Activated CD4-positive, alpha-beta memory T cell treated with anti-CD3 and anti-CD28 coated beads for 36 hours (primary cell): ENCODE data around the gene TAF1C. TPM values are rescaled to one million over a fixed set of nuclear protein-coding genes. Genes with fewer than 3 reads are reported as not detected.

Experiments
- CTCF ChIA-PET: fragments of 350-600 bp; sonication (Branson Sonifier 250); formaldehyde crosslinking; loops from one replicate; lab custom pipeline; 2021; ENCODE audit warnings: antibody characterized with exemption, inconsistent platforms; lab: Charles Lee
- POLR2A ChIA-PET: fragments of 350-600 bp; sonication (Branson Sonifier 250); formaldehyde crosslinking; loops from one replicate; lab custom pipeline; 2021; ENCODE audit warnings: antibody characterized with exemption; lab: Charles Lee
- DNase-seq: peaks from one replicate; pipeline ENCODE4 v3.0.0-alpha.2; 2020
- H3K27ac Mint-ChIP-seq: one replicate; pipeline ENCODE4 v1.8.0; 2021; ENCODE audit warnings: mixed read lengths
- H3K27me3 Mint-ChIP-seq: one replicate; pipeline ENCODE4 v1.8.0; 2021; ENCODE audit warnings: mixed read lengths
- H3K36me3 Mint-ChIP-seq: one replicate; pipeline ENCODE4 v1.8.0; 2021; ENCODE audit warnings: mixed read lengths
- H3K4me1 Mint-ChIP-seq: one replicate; pipeline ENCODE4 v1.8.0; 2021; ENCODE audit warnings: low read depth, mixed read lengths
- H3K4me3 Mint-ChIP-seq: one replicate; pipeline ENCODE4 v1.8.0; 2021; ENCODE audit warnings: mild to moderate bottlenecking, mixed read lengths
- H3K9me3 Mint-ChIP-seq: one replicate; pipeline ENCODE4 v1.8.0; 2021; ENCODE audit warnings: mixed read lengths
- intact Hi-C: fragments of 100-400 bp; cut with micrococcal nuclease; formaldehyde crosslinking; loops from one replicate; pipeline ENCODE4 v1.15.1; 2023
- total RNA-seq, 2 experiments: library from RNA; stranded (reverse); gene quantifications; one replicate each; pipeline ENCODE4 v1.2.3, GENCODE V29; 2021

Gene TAF1C
- total RNA-seq, 2 experiments from 2014 or later: 44.7 to 48.1 TPM

GRCh38 chr16:84194018-84194417 lies 7.2 kb upstream of the TAF1C start:
- Mint-ChIP-seq H3K27me3 (no peaks in the 10 kb centered on the region), H3K27ac (no peak overlapping the region), H3K36me3 (no peaks in the 10 kb centered on the region), H3K4me1 (peaks cover 16% of the 10 kb centered on the region), H3K9me3 (no peaks in the 10 kb centered on the region), H3K4me3 (no peak overlapping the region)
- intact Hi-C loops: no loop called here
- CTCF ChIA-PET: no interaction called here
- DNase-seq: peak; percentile 21
- POLR2A ChIA-PET: interaction anchor here (0.5 kb wide), 1 partner anchor 178 kb away, joined by 3 read pairs; no protein-coding TSS in a partner anchor

- intact Hi-C loops: no loop called here
- no peaks in the 10 kb centered on the region for H3K36me3 Mint-ChIP-seq
- H3K4me3 Mint-ChIP-seq: no peak overlapping the region
- DNase-seq: peak; percentile 36
- H3K27ac Mint-ChIP-seq: no peak overlapping the region
- ChIA-PET CTCF (no interaction called here), POLR2A (no interaction called here)
- H3K27me3 Mint-ChIP-seq: no peaks in the 10 kb centered on the region
- H3K4me1 Mint-ChIP-seq: peaks cover 16% of the 10 kb centered on the region
- no peaks in the 10 kb centered on the region for H3K9me3 Mint-ChIP-seq
Measured at GRCh38 chr16:84193480-84193879, 6.6 kb upstream of the TAF1C start.

- CTCF ChIA-PET: no interaction called here
- Mint-ChIP-seq H3K4me3 (no peak overlapping the region), H3K4me1 (peaks cover 18% of the 10 kb centered on the region), H3K27me3 (no peaks in the 10 kb centered on the region), H3K9me3 (no peaks in the 10 kb centered on the region), H3K27ac (no peak overlapping the region), H3K36me3 (peaks cover 3% of the 10 kb centered on the region)
- no peak for DNase-seq
- POLR2A ChIA-PET: no interaction called here
- intact Hi-C loops: no loop called here
Measured at GRCh38 chr16:84191466-84191865, 4.6 kb upstream of the TAF1C start.

DNA sequence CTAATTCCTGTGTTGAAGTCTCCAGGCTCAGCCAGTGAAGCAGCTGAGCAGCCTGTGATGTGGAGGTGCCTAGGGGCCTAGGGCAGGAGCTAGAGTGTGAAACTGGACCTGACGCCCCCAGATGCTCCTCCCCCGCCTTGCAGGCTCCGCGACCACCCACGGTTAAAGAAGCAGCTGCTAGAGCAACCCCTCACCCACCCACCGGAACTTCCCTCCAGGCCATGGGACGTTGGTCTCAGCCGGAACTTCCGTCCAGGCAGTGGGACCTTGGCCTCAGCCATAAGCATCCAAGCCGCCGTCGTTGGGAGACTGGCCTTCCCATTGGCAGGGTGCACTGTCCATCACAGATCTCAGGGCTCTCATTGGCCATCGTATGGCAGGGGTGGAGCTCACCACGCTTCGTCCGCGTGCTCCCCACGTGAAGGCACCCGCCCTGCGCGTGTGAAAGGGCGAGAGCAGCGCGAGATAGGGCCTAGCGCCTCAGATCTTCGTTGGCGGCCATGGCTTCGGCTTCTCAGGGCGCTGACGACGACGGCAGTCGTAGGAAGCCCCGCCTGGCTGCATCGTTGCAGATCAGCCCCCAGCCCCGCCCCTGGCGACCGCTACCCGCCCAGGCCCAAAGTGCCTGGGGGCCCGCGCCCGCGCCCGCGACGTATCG lies 4.0 kb upstream of the TAF1C start, which contains the start of gene ADAD2:
TSS of gene ADAD2 (plus strand) at position 427 of the 658 bp plus-strand sequence. CDS start at position 501, 74 bp downstream.
- Mint-ChIP-seq H3K36me3 (peaks cover 3% of the 10 kb centered on the region), H3K27ac (no peak within 1 kb of the TSS), H3K4me1 (peaks cover 22% of the 10 kb centered on the region), H3K27me3 (no peaks in the 10 kb centered on the region), H3K9me3 (no peaks in the 10 kb centered on the region), H3K4me3 (no peak within 1 kb of the TSS)
- ChIA-PET CTCF (interaction anchor here (5.2 kb wide), 1 partner anchor 105 kb away, joined by 103 read pairs; no protein-coding TSS in a partner anchor), POLR2A (no interaction called here)
- DNase-seq: no peak
- intact Hi-C loops: no loop called here

GRCh38 chr16:84184775-84185174 lies 2.1 kb downstream of the TAF1C start:
- Mint-ChIP-seq H3K4me3 (peak overlapping the region; percentile 58), H3K27me3 (no peaks in the 10 kb centered on the region), H3K36me3 (peaks cover 10% of the 10 kb centered on the region), H3K4me1 (peaks cover 22% of the 10 kb centered on the region), H3K9me3 (no peaks in the 10 kb centered on the region), H3K27ac (no peak overlapping the region)
- ChIA-PET POLR2A (no interaction called here), CTCF (interaction anchor here (1.0 kb wide), 1 partner anchor 9 kb away, joined by 3 read pairs; no protein-coding TSS in a partner anchor)
- intact Hi-C loops: loop anchor here (5.0 to 10.0 kb wide), 4 partner anchors 232 to 1713 kb away; partner anchors contain the start of genes IRF8, MEAK7 and OSGIN1
- no peak for DNase-seq

DNA sequence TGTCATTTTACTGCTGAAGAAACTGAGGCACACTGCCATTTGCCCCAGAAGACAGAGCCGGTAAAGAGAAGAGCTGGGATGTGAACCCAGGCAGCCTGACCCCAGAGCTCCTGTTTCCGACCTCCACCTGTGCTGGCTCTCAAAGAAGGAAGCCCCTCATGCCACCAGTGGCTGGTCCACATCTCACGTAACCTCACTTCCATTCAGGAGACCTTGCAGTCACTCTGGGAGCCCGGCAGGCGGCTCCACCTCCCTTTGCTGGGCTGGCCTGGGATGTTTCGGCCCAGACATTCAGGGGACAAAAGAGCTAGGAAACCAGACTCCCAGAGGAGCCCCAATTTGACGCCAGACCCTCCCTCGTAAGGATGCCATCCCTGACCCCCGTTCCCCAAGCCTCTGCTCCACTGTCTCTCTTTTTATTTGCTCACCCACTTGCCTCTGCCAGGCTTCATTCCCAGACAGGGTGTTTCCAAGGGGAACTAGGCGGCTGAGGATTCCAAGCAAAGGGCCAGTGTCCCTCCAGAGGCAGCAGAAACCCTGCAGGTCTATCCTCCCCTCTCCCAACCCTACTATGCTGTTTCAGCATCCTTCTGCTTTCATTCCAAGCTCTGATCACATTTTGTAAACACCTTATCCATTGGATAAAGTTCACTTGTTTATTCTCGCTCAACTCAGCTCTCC lies 2.8 kb downstream of the TAF1C start:
- Mint-ChIP-seq H3K9me3 (no peaks in the 10 kb centered on the region), H3K4me1 (peaks cover 22% of the 10 kb centered on the region), H3K36me3 (peaks cover 10% of the 10 kb centered on the region), H3K27ac (no peak overlapping the region), H3K27me3 (no peaks in the 10 kb centered on the region), H3K4me3 (no peak overlapping the region)
- intact Hi-C loops: loop anchor here (10.0 kb wide), 1 partner anchor 321 kb away; the partner anchor contains the start of gene MEAK7
- ChIA-PET POLR2A (no interaction called here), CTCF (interaction anchor here (0.8 to 1.0 kb wide), 2 partner anchors 8 to 67 kb away, joined by 3 read pairs; partner anchors contain the start of gene MBTPS1)
- no peak for DNase-seq

GRCh38 chr16:84183572-84183875 lies 3.3 kb downstream of the TAF1C start:
- Mint-ChIP-seq H3K27ac (no peak overlapping the region), H3K27me3 (no peaks in the 10 kb centered on the region), H3K4me1 (peaks cover 25% of the 10 kb centered on the region), H3K36me3 (peaks cover 10% of the 10 kb centered on the region), H3K9me3 (no peaks in the 10 kb centered on the region), H3K4me3 (no peak overlapping the region)
- CTCF ChIA-PET: interaction anchor here (0.8 to 1.0 kb wide), 2 partner anchors 8 to 67 kb away, joined by 3 read pairs; partner anchors contain the start of gene MBTPS1
- POLR2A ChIA-PET: no interaction called here
- intact Hi-C loops: loop anchor here (10.0 kb wide), 1 partner anchor 321 kb away; the partner anchor contains the start of gene MEAK7
- no peak for DNase-seq

GRCh38 chr16:84182680-84183571 lies 3.9 kb downstream of the TAF1C start:
- intact Hi-C loops: loop anchor here (10.0 kb wide), 1 partner anchor 322 kb away; the partner anchor contains the start of gene MEAK7
- H3K9me3 Mint-ChIP-seq: no peaks in the 10 kb centered on the region
- peaks cover 31% of the 10 kb centered on the region for H3K4me1 Mint-ChIP-seq
- no peak for DNase-seq
- H3K4me3 Mint-ChIP-seq: no peak overlapping the region
- ChIA-PET POLR2A (no interaction called here), CTCF (interaction anchor here (0.8 kb wide), 1 partner anchor 66 kb away, joined by 3 read pairs; the partner anchor contains the start of gene MBTPS1)
- H3K27me3 Mint-ChIP-seq: no peaks in the 10 kb centered on the region
- H3K36me3 Mint-ChIP-seq: peaks cover 10% of the 10 kb centered on the region
- no peak overlapping the region for H3K27ac Mint-ChIP-seq

GRCh38 chr16:84182104-84182503 lies 4.8 kb downstream of the TAF1C start:
- ChIA-PET POLR2A (no interaction called here), CTCF (interaction anchor here (0.5 to 1.3 kb wide), 3 partner anchors 10 to 93 kb away, joined by 3 to 4 read pairs (median 3); partner anchors contain the start of genes DNAAF1 and HSDL1)
- DNase-seq: no peak
- Mint-ChIP-seq H3K4me3 (no peak overlapping the region), H3K27me3 (no peaks in the 10 kb centered on the region), H3K27ac (no peak overlapping the region), H3K4me1 (peaks cover 37% of the 10 kb centered on the region), H3K9me3 (no peaks in the 10 kb centered on the region), H3K36me3 (peaks cover 12% of the 10 kb centered on the region)
- intact Hi-C loops: loop anchor here (10.0 kb wide), 1 partner anchor 323 kb away; the partner anchor contains the start of gene MEAK7

DNA sequence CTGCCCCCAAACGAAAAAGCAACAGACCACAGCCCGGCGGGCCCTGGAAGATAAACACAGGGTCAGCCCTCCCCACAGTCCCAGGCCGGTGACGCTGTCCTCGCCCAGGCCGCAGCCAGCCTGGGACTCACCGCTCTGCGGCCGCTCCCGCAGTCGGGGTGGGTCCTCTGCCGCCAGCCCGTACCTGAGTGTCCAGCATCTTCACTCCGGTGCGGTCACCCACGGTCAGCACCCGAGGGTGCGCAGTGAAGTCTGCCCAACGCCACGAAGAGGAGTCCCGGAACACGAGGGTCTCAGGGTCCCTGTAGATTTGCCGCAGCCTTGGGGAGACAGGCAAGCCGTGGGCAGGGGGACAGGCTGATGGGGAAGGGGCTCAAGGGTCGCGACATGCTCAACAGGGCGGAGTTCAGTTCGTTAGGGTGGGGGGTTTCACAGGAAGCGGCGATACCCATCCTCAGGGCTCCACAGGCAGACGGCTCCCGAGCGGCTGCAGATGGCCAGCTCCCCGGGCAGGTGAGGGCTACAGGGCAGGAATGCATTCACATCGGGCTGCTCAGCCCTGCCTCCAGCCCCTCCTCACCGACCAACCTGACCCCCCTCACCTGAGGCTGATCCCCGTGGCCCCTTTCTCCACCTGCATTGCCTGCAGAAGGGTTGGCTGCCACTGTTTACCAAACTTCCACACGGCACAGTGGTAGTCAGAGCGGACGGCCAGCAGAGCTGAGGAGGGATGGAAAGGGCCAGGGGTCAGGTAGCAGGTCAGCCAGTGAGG lies 5.5 kb downstream of the TAF1C start:
- POLR2A ChIA-PET: no interaction called here
- peaks cover 9% of the 10 kb centered on the region for H3K36me3 Mint-ChIP-seq
- no peak overlapping the region for H3K4me3 Mint-ChIP-seq
- H3K27ac Mint-ChIP-seq: no peak overlapping the region
- CTCF ChIA-PET: interaction anchor here (1.1 to 1.3 kb wide), 2 partner anchors 36 to 92 kb away, joined by 3 to 4 read pairs; partner anchors contain the start of genes DNAAF1 and HSDL1
- H3K9me3 Mint-ChIP-seq: no peaks in the 10 kb centered on the region
- intact Hi-C loops: loop anchor here (10.0 kb wide), 1 partner anchor 323 kb away; the partner anchor contains the start of gene MEAK7
- no peaks in the 10 kb centered on the region for H3K27me3 Mint-ChIP-seq
- peaks cover 38% of the 10 kb centered on the region for H3K4me1 Mint-ChIP-seq
- DNase-seq: no peak
